HepG2 (cell line): ENCODE measurements around the gene RNF8. TPM values are rescaled to one million over a fixed set of nuclear protein-coding genes. Genes with fewer than 3 reads are reported as not detected.

Experiments used
- ATAC-seq: fragments of 200-7000 bp; cut with Tn5 transposase; 3 replicates; pipeline ENCODE4 v1.9.1; 2020; ENCODE audit warnings: mild to moderate bottlenecking, moderate library complexity
- BruUV-seq: library from RNA; stranded (reverse); fragments of 400-500 nt; replicated peaks from 2 replicates; lab custom pipeline; 2021; lab: Mats Ljungman, UMichigan
- CTCF ChIA-PET: fragments of 300-600 bp; formaldehyde crosslinking; extraction: SDS; loops from one replicate; lab custom pipeline; 2021; ENCODE audit warnings: low total read pairs, inconsistent platforms, low intra/inter-chr PET ratio; lab: Yijun Ruan, JAX
- POLR2A ChIA-PET: fragments of 350-600 bp; sonication (Branson Sonifier 250); formaldehyde crosslinking; loops from one replicate; lab custom pipeline; 2020; ENCODE audit warnings: antibody characterized with exemption, inconsistent platforms; lab: Yijun Ruan, JAX
- DNase-seq: peaks from one replicate; pipeline ENCODE4 v3.0.0-alpha.2; 2015; ENCODE audit warnings: low spot score
- FAIRE-seq: peaks from 3 replicates; lab custom pipeline; 2011; peaks lifted over from hg19 to GRCh38; lab: Jason Lieb, UNC
- H2AFZ ChIP-seq: one replicate; pipeline ENCODE4 v1.6.1; 2011; ENCODE audit warnings: low read length, inconsistent platforms
- H3K27ac ChIP-seq: fragments of 300-600 bp; 3 replicates; pipeline ENCODE4 v1.8.0; 2011; ENCODE audit warnings: mixed run types, mild to moderate bottlenecking, mixed read lengths, low read length, inconsistent platforms; ENCODE audit not compliant: insufficient read depth; ENCODE audit errors: extremely low read length
- H3K27me3 ChIP-seq, 2 experiments: fragments of 200-600 bp in 1 of 2; 2 replicates in 1 of 2; 3 replicates in 1 of 2; pipeline versions ENCODE4 v1.6.0 to v1.8.0; 2011; ENCODE audit warnings: low read length in 2 of 2, mild to moderate bottlenecking in 2 of 2, moderate library complexity in 2 of 2, inconsistent platforms in 1 of 2; ENCODE audit not compliant: insufficient read depth in 2 of 2, control insufficient read depth in 1 of 2
- H3K36me3 ChIP-seq, 2 experiments: fragments of 200-600 bp in 1 of 2; replicated peaks in 1 of 2; 2 replicates in 1 of 2; 3 replicates in 1 of 2; pipeline versions ENCODE4 v1.5.1 to v1.8.0; 2011; ENCODE audit warnings: low read length in 2 of 2, inconsistent platforms in 1 of 2; ENCODE audit not compliant: insufficient read depth in 2 of 2, control insufficient read depth in 1 of 2
- H3K4me1 ChIP-seq: 2 replicates; pipeline ENCODE4 v1.5.1; 2012; ENCODE audit warnings: low read length, inconsistent platforms; ENCODE audit not compliant: insufficient read depth
- H3K4me2 ChIP-seq: 2 replicates; pipeline ENCODE4 v1.6.0; 2011; ENCODE audit warnings: low read depth, low read length, inconsistent platforms
- H3K4me3 ChIP-seq, 3 experiments: fragments of 200-600 bp in 1 of 3; sonication (generic), shearing (Covaris generic) in 1 of 3; replicated peaks in 1 of 3; 2 replicates each; pipeline ENCODE4 v1.5.1; 2011 to 2016; ENCODE audit warnings: low read length in 3 of 3, inconsistent platforms in 2 of 3, low read depth in 2 of 3, mild to moderate bottlenecking in 2 of 3, control low read depth in 1 of 3, mixed read lengths in 1 of 3; ENCODE audit not compliant: insufficient read depth in 1 of 3
- H3K79me2 ChIP-seq: one replicate; pipeline ENCODE4 v1.6.1; 2011; ENCODE audit warnings: low read length, inconsistent platforms; ENCODE audit not compliant: insufficient read depth
- H3K9ac ChIP-seq: 2 replicates; pipeline ENCODE4 v1.6.0; 2011; ENCODE audit warnings: mild to moderate bottlenecking, low read depth, low read length, inconsistent platforms; ENCODE audit not compliant: insufficient read depth
- H3K9me3 ChIP-seq: 2 replicates; pipeline ENCODE4 v1.5.1; 2012; ENCODE audit warnings: mild to moderate bottlenecking, low read length
- H4K20me1 ChIP-seq: 2 replicates; pipeline ENCODE4 v1.6.0; 2011; ENCODE audit warnings: inconsistent platforms, mild to moderate bottlenecking, low read length, moderate library complexity; ENCODE audit not compliant: insufficient read depth
- JDP2 ChIP-seq: sonication (generic); formaldehyde crosslinking; IDR thresholded peaks from 2 replicates; pipeline ENCODE4 v1.8.1; 2022; ENCODE audit warnings: missing genetic modification reagents, borderline replicate concordance
- KLF12 ChIP-seq: sonication (generic); formaldehyde crosslinking; IDR thresholded peaks from 2 replicates; pipeline ENCODE4 v1.4.0; 2020; ENCODE audit warnings: missing genetic modification reagents, borderline replicate concordance
- SMC3 ChIP-seq: IDR thresholded peaks from 2 replicates; pipeline ENCODE4 v1.6.1; 2011; ENCODE audit warnings: low read length, improper control_type of control experiment
- STAG1 ChIP-seq: sonication (generic); formaldehyde crosslinking; IDR thresholded peaks from 2 replicates; pipeline ENCODE4 v1.4.0; 2020; ENCODE audit warnings: missing genetic modification reagents
- ZNF558 ChIP-seq: sonication (generic); formaldehyde crosslinking; IDR thresholded peaks from 2 replicates; pipeline ENCODE4 v1.9.0; 2022; ENCODE audit warnings: mild to moderate bottlenecking, missing genetic modification reagents, borderline replicate concordance
- ZNF652 ChIP-seq: IDR thresholded peaks from 2 replicates; pipeline ENCODE4 v1.6.1; 2016; ENCODE audit warnings: low read depth, borderline replicate concordance
- WGBS: methylation state at CpG from one replicate; pipeline ENCODE4 v1.1.6; 2017; ENCODE audit warnings: low lambda C conversion rate; 5-methylcytosine and 5-hydroxymethylcytosine counted together
- in situ Hi-C: cut with HindIII; loops from 2 replicates; pipeline ENCODE4 v1.10.0; 2017; ENCODE audit warnings: low pct_unique_long_range_greater_than_20kb; ENCODE audit not compliant: extremely low pct_ligation_motif_present
- intact Hi-C: fragments of 100-400 bp; cut with micrococcal nuclease; formaldehyde crosslinking; loops from one replicate; pipeline ENCODE4 v1.10.0; 2022; ENCODE audit not compliant: unreplicated experiment
- polyA plus RNA-seq, 8 experiments: library from polyadenylated mRNA; depleted of rRNA in 3 of 8; stranded (reverse) in 7 of 8; unstranded in 1 of 8; fragments of >200 nt; fragmentation: Illumina TruSeq in 4 of 8; extraction: Trizol in 4 of 8; gene quantifications; 2 replicates each; pipeline versions ENCODE4 v1.2.1 to v1.2.3, GENCODE V29; 2011 to 2016; ENCODE audit warnings: low read depth in 4 of 8, missing spikeins in 1 of 8, mixed read lengths in 1 of 8; ENCODE audit not compliant: insufficient read depth in 1 of 8
- total RNA-seq, 5 experiments: library from RNA; depleted of rRNA; stranded (reverse); fragments of >200 nt; fragmentation: Illumina TruSeq; extraction: Trizol; gene quantifications; 2 replicates each; pipeline ENCODE4 v1.2.3, GENCODE V29; 2016; ENCODE audit warnings: low read depth in 1 of 5
- TF ChIP-seq, protein P1 (sequence below): sonication (generic); formaldehyde crosslinking; conservative IDR thresholded peaks from 2 replicates; pipeline ENCODE4 v1.8.1; 2023; ENCODE audit warnings: missing genetic modification reagents
- TF ChIP-seq, protein P2 (sequence below): IDR thresholded peaks from 2 replicates; pipeline ENCODE4 v1.6.1; 2012; ENCODE audit warnings: low read depth, low read length, improper control_type of control experiment
- TF ChIP-seq, protein P3 (sequence below): sonication (generic); formaldehyde crosslinking; IDR thresholded peaks from 2 replicates; pipeline ENCODE4 v1.5.0; 2020; ENCODE audit warnings: mild to moderate bottlenecking, missing genetic modification reagents, moderate library complexity

Gene RNF8
- total and polyA plus RNA-seq, 2 of the 13 experiments (the other 11 are each of a cell fraction or from before 2014, with no cell fraction given) = 21.8 to 47.6 TPM

DNA sequence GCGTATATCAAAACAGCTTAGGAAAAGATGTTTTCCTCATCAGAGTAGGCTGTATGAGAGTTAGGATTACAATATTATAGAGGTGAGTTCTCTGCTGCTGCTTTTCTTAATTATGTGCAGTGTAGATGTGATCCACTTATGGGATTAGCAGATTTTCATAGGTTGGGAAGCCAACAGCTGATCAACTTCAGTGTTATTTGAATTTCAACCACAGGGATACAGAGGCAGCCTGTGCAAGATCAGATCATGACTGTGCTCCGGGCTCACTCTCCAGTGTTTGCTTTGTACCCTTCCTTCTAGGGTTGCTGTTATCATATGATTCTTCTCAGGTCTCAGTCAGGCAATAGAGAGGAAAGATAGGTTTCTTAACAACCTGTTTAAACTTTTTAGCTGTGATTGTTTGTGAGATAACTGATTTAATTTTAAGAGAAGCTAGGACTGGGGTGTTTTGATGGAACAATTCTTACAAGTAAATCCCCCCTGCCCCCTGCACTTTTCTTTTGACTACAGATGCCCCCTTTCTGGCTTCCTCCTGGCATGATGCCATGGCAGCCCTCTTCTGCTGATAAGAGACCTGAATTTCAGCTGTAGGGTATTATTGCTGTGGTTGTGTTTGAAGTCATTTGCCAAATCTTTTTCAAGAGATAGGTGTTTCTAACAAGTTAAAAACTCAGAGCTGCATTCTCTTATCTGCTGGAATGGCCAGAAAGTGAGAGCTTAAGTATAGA, 8.5 kb downstream of the RNF8 start (continued):
- TF ChIP-seq ZNF558 (CRISPR knock-in tag) = no peak

DNA sequence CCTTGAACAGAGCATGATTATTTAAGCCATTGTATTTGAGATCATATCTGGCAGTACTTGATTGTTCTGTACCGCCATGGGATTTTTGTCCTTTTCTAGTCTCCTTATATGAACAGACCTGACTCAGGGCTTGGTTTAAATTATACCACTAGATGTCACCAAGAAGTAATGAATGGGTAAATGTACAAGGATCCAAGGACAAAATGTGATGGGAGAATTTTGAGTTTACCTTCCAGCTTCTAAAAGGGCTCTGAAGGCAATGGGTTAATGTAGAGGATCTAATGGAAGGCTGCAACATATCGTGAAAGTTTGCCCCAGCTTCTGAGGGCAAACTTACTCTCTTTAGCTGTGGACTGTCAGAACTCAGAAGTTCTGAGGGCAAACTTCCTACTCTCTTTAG, 12.0 kb downstream of the RNF8 start:
- ATAC-seq (no peak), FAIRE-seq (no peak), DNase-seq (peak; percentile 42)
- Histone ChIP-seq H2AFZ (no peak overlapping the region), H3K4me1 (peaks cover 45% of the 10 kb centered on the region), H3K4me3 (no peak overlapping the region), H3K36me3 (peaks cover 14 to 58% of the 10 kb centered on the region in 2 experiments), H3K9me3 (no peaks in the 10 kb centered on the region), H3K9ac (no peak overlapping the region), H3K79me2 (no peaks in the 10 kb centered on the region), H3K4me2 (no peak overlapping the region), H3K27me3 (no peaks in the 10 kb centered on the region), H4K20me1 (peaks cover 11% of the 10 kb centered on the region), H3K27ac (no peak overlapping the region)
- intact Hi-C loops (no loop called here), in situ Hi-C loops (no loop called here)
- ChIA-PET POLR2A (interaction anchor here (1.2 to 1.7 kb wide), 2 partner anchors 11 to 40 kb away, joined by 4 to 6 read pairs; partner anchors contain the start of gene RNF8), CTCF (interaction anchor here (2.7 kb wide), 1 partner anchor 16 kb away, joined by 18 read pairs; no protein-coding TSS in a partner anchor)
- no TSS peak for BruUV-seq
- no peak for TF ChIP-seq JDP2 (CRISPR knock-in tag)
- TF ChIP-seq KLF12 (CRISPR knock-in tag) = no peak
- TF ChIP-seq, protein P1, sequence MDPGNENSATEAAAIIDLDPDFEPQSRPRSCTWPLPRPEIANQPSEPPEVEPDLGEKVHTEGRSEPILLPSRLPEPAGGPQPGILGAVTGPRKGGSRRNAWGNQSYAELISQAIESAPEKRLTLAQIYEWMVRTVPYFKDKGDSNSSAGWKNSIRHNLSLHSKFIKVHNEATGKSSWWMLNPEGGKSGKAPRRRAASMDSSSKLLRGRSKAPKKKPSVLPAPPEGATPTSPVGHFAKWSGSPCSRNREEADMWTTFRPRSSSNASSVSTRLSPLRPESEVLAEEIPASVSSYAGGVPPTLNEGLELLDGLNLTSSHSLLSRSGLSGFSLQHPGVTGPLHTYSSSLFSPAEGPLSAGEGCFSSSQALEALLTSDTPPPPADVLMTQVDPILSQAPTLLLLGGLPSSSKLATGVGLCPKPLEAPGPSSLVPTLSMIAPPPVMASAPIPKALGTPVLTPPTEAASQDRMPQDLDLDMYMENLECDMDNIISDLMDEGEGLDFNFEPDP (CRISPR knock-in tag) = 0 out of 2 replicates have a peak, but pooled peaks have one; percentile 2
- TF ChIP-seq STAG1 = peak; percentile 63
- TF ChIP-seq, protein P2, sequence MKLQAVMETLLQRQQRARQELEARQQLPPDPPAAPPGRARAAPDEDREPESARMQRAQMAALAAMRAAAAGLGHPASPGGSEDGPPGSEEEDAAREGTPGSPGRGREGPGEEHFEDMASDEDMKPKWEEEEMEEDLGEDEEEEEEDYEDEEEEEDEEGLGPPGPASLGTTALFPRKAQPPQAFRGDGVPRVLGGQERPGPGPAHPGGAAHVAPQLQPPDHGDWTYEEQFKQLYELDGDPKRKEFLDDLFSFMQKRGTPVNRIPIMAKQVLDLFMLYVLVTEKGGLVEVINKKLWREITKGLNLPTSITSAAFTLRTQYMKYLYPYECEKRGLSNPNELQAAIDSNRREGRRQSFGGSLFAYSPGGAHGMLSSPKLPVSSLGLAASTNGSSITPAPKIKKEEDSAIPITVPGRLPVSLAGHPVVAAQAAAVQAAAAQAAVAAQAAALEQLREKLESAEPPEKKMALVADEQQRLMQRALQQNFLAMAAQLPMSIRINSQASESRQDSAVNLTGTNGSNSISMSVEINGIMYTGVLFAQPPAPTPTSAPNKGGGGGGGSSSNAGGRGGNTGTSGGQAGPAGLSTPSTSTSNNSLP = 0 out of 2 replicates have a peak, but pooled peaks have one; percentile 40
- TF ChIP-seq SMC3 = 0 out of 2 replicates have a peak, but pooled peaks have one; percentile 9
- TF ChIP-seq, protein P3, sequence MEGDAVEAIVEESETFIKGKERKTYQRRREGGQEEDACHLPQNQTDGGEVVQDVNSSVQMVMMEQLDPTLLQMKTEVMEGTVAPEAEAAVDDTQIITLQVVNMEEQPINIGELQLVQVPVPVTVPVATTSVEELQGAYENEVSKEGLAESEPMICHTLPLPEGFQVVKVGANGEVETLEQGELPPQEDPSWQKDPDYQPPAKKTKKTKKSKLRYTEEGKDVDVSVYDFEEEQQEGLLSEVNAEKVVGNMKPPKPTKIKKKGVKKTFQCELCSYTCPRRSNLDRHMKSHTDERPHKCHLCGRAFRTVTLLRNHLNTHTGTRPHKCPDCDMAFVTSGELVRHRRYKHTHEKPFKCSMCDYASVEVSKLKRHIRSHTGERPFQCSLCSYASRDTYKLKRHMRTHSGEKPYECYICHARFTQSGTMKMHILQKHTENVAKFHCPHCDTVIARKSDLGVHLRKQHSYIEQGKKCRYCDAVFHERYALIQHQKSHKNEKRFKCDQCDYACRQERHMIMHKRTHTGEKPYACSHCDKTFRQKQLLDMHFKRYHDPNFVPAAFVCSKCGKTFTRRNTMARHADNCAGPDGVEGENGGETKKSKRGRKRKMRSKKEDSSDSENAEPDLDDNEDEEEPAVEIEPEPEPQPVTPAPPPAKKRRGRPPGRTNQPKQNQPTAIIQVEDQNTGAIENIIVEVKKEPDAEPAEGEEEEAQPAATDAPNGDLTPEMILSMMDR = peak; percentile 55
- TF ChIP-seq ZNF652 (CRISPR knock-in tag) = peak; percentile 51; the same call in 1 of the 2 replicates
- WGBS = 73% methylated on average over 2 of the region's 2 CpGs
